T-helper 1 cell treated with Interleukin-12 subunit alpha and Interleukin-12 subunit beta and Interleukin-4 antibody, amounts not matched to agents 30 ng/mL and 1 ng/mL, for 36 hours (primary cell): ENCODE results near the gene RAB6A. TPM values are rescaled to one million over a fixed set of nuclear protein-coding genes. Genes with fewer than 3 reads are reported as not detected.
"Not testable (repeated sequence)": the region's sequence is repeated elsewhere in the genome, so short reads cannot be mapped to it uniquely, and the experiment has no call there.

Experiments used
- intact Hi-C: fragments of 100-400 bp; cut with micrococcal nuclease; formaldehyde crosslinking; loops from one replicate; pipeline ENCODE4 v1.15.1; 2024
- total RNA-seq: library from RNA; stranded (reverse); gene quantifications from 2 replicates; pipeline ENCODE4 v1.2.3, GENCODE V29; 2022

The RAB6A gene
- total RNA-seq: 96.5 and 97.4 TPM in 2 replicates

GRCh38 chr11:73760679-73761402 lies at the start of gene RAB6A:
TSS of gene RAB6A (minus strand) at chr11:73761074. CDS start at chr11:73760635, 439 bp downstream.
- intact Hi-C loops: loop anchor here (1.0 to 10.0 kb wide), 10 partner anchors 18 to 947 kb away; partner anchors contain the start of genes ATG16L2, C2CD3, COA4 and FAM168A

GRCh38 chr11:73810637-73811036 lies 49.8 kb upstream of the RAB6A start:
- intact Hi-C loops: no loop called here

GRCh38 chr11:73808052-73808451 lies 47.2 kb upstream of the RAB6A start:
- intact Hi-C loops: no loop called here

GRCh38 chr11:73804712-73805111 lies 43.8 kb upstream of the RAB6A start:
- intact Hi-C loops: no loop called here

- intact Hi-C loops: no loop called here
Measured at GRCh38 chr11:73801136-73801535, 40.3 kb upstream of the RAB6A start.

GRCh38 chr11:73800276-73800806 lies 39.5 kb upstream of the RAB6A start:
- intact Hi-C loops: no loop called here

- intact Hi-C loops: no loop called here
Measured at GRCh38 chr11:73797457-73797856, 36.6 kb upstream of the RAB6A start.

GRCh38 chr11:73795925-73796632 lies 35.2 kb upstream of the RAB6A start:
- intact Hi-C loops: no loop called here

GRCh38 chr11:73792584-73792983 lies 31.7 kb upstream of the RAB6A start:
- intact Hi-C loops: no loop called here

GRCh38 chr11:73789279-73789670 lies 28.4 kb upstream of the RAB6A start:
- intact Hi-C loops: loop anchor here (2.0 to 5.0 kb wide), 3 partner anchors 37 to 608 kb away; partner anchors contain the start of genes C2CD3, PGM2L1 and PPME1

GRCh38 chr11:73787643-73788558 lies 27.0 kb upstream of the RAB6A start, which contains the start of gene MRPL48:
TSS of gene MRPL48 (plus strand) at chr11:73787874. CDS start at chr11:73787972, 98 bp downstream.
- intact Hi-C loops: loop anchor here (1.0 to 5.0 kb wide), 6 partner anchors 9 to 609 kb away; partner anchors contain the start of genes C2CD3, COA4, PAAF1 and PGM2L1

- intact Hi-C loops: loop anchor here (1.0 to 5.0 kb wide), 3 partner anchors 26 to 610 kb away; partner anchors contain the start of genes PGM2L1 and RAB6A
Measured at GRCh38 chr11:73787051-73787642, 26.3 kb upstream of the RAB6A start.

GRCh38 chr11:73785467-73785866 lies 24.6 kb upstream of the RAB6A start:
- intact Hi-C loops: loop anchor here (5.0 kb wide), 2 partner anchors 33 to 612 kb away; partner anchors contain the start of gene PGM2L1

- intact Hi-C loops: loop anchor here (5.0 kb wide), 2 partner anchors 32 to 613 kb away; partner anchors contain the start of gene PGM2L1
Measured at GRCh38 chr11:73784734-73785133, 23.9 kb upstream of the RAB6A start.

GRCh38 chr11:73784080-73784634 lies 23.3 kb upstream of the RAB6A start:
- intact Hi-C loops: no loop called here

- intact Hi-C loops: no loop called here
Measured at GRCh38 chr11:73783483-73784020, 22.7 kb upstream of the RAB6A start.

- intact Hi-C loops: no loop called here
Measured at GRCh38 chr11:73781303-73781702, 20.4 kb upstream of the RAB6A start.

GRCh38 chr11:73779084-73779902 lies 18.4 kb upstream of the RAB6A start:
- intact Hi-C loops: loop anchor here (1.0 to 5.0 kb wide), 12 partner anchors 9 to 1557 kb away; partner anchors contain the start of genes ATG16L2, C2CD3, COA4 and FAM168A

- intact Hi-C loops: not testable (repeated sequence)
Measured at GRCh38 chr11:73770811-73771210, 9.9 kb upstream of the RAB6A start.
